GM19467 (cell line): ENCODE measurements around the gene MYH8.

Experiments
- ATAC-seq: cut with Tn5 transposase; IDR thresholded peaks from one replicate; pipeline ENCODE4 v1.9.1; 2021; ENCODE audit warnings: mild to moderate bottlenecking, moderate library complexity; ENCODE audit not compliant: unreplicated experiment

Gene MYH8

GRCh38 chr17:10421900-10422542, at the start of gene MYH8:
TSS of gene MYH8 (minus strand) at chr17:10421950. CDS start at chr17:10420227, 1,723 bp downstream.
- no peak for ATAC-seq

- no peak for ATAC-seq
Measured at GRCh38 chr17:10469459-10469858, 47.7 kb upstream of the MYH8 start, which contains the start of gene MYH4. TSS of gene MYH4 (minus strand) at chr17:10469559. CDS start at chr17:10466745, 2,814 bp downstream.

GRCh38 chr17:10463402-10463801, 41.7 kb upstream of the MYH8 start:
- no peak for ATAC-seq

- ATAC-seq, result no peak
Measured at GRCh38 chr17:10460062-10460461, 38.3 kb upstream of the MYH8 start.

- ATAC-seq, result no peak
Measured at GRCh38 chr17:10458701-10459100, 37.0 kb upstream of the MYH8 start.

- no peak for ATAC-seq
Measured at GRCh38 chr17:10457952-10458351, 36.2 kb upstream of the MYH8 start.

- no peak for ATAC-seq
Measured at GRCh38 chr17:10447026-10447931, 25.5 kb upstream of the MYH8 start.

GRCh38 chr17:10439816-10440215, 18.1 kb upstream of the MYH8 start:
- ATAC-seq, result no peak

- no peak for ATAC-seq
Measured at GRCh38 chr17:10435096-10435495, 13.3 kb upstream of the MYH8 start.

- ATAC-seq, result no peak
Measured at GRCh38 chr17:10429421-10430045, 7.8 kb upstream of the MYH8 start.

- ATAC-seq, result no peak
Measured at GRCh38 chr17:10428781-10429180, 7.0 kb upstream of the MYH8 start.

- ATAC-seq, result no peak
Measured at GRCh38 chr17:10421211-10421610, 539 bp downstream of the MYH8 start.

- no peak for ATAC-seq
Measured at GRCh38 chr17:10420811-10421210, 939 bp downstream of the MYH8 start.

GRCh38 chr17:10417431-10417830, 4.3 kb downstream of the MYH8 start:
- ATAC-seq, result no peak

GRCh38 chr17:10415161-10415560, 6.6 kb downstream of the MYH8 start:
- no peak for ATAC-seq

GRCh38 chr17:10403589-10403988, 18.2 kb downstream of the MYH8 start:
- ATAC-seq, result no peak

- no peak for ATAC-seq
Measured at GRCh38 chr17:10398352-10398751, 23.4 kb downstream of the MYH8 start.

GRCh38 chr17:10396524-10397163, 25.1 kb downstream of the MYH8 start:
- no peak for ATAC-seq

- no peak for ATAC-seq
Measured at GRCh38 chr17:10394201-10394887, 27.4 kb downstream of the MYH8 start.

GRCh38 chr17:10392880-10393279, 28.9 kb downstream of the MYH8 start:
- no peak for ATAC-seq

- ATAC-seq, result no peak
Measured at GRCh38 chr17:10385871-10386270, 35.9 kb downstream of the MYH8 start.
